GM23338 (cell line): Measurements from ENCODE around the gene MPC2. TPM values are rescaled to one million over a fixed set of nuclear protein-coding genes. Genes with fewer than 3 reads are reported as not detected.

Experiments
- ATAC-seq: fragments of 200-7000 bp; cut with Tn5 transposase; 3 replicates; pipeline ENCODE4 v1.9.1; 2020
- DNase-seq: peaks from one replicate; pipeline ENCODE4 v3.0.0-alpha.2; 2015; ENCODE audit warnings: low spot score
- H2AFZ ChIP-seq: fragments of 200-600 bp; sonication (generic); 2 replicates; pipeline ENCODE4 v1.8.0; 2016; ENCODE audit warnings: antibody characterized with exemption, mild to moderate bottlenecking, moderate library complexity
- H3F3A ChIP-seq: fragments of 200-600 bp; sonication (generic); replicated peaks from 2 replicates; pipeline ENCODE4 v1.8.0; 2017; ENCODE audit warnings: antibody characterized with exemption, mixed run types, low read depth
- H3K27ac ChIP-seq: fragments of 200-600 bp; sonication (generic); 2 replicates; pipeline ENCODE4 v1.6.1; 2016; ENCODE audit warnings: low read depth
- H3K27me3 ChIP-seq: fragments of 200-600 bp; sonication (generic); 2 replicates; pipeline ENCODE4 v1.8.0; 2016; ENCODE audit warnings: mild to moderate bottlenecking, mixed run types, moderate library complexity; ENCODE audit not compliant: insufficient read depth
- H3K36me3 ChIP-seq: fragments of 200-600 bp; sonication (generic); 2 replicates; pipeline ENCODE4 v1.8.0; 2016; ENCODE audit warnings: mild to moderate bottlenecking; ENCODE audit not compliant: insufficient read depth
- H3K4me1 ChIP-seq: fragments of 200-600 bp; sonication (generic); 2 replicates; pipeline ENCODE4 v1.8.0; 2016; ENCODE audit warnings: mild to moderate bottlenecking, moderate library complexity; ENCODE audit not compliant: insufficient read depth
- H3K4me2 ChIP-seq: fragments of 200-600 bp; sonication (generic); 2 replicates; pipeline ENCODE4 v1.7.1; 2017; ENCODE audit warnings: mixed run types
- H3K4me3 ChIP-seq: fragments of 200-600 bp; sonication (generic); 2 replicates; pipeline ENCODE4 v1.6.1; 2016; ENCODE audit warnings: mixed run types
- H3K79me2 ChIP-seq: fragments of 200-600 bp; sonication (generic); replicated peaks from 2 replicates; pipeline ENCODE4 v1.8.0; 2017; ENCODE audit warnings: mild to moderate bottlenecking; ENCODE audit not compliant: insufficient read depth
- H3K9me2 ChIP-seq: fragments of 200-600 bp; sonication (generic); 2 replicates; pipeline ENCODE4 v1.8.0; 2017; ENCODE audit not compliant: insufficient read depth
- H4K20me1 ChIP-seq: fragments of 200-600 bp; sonication (generic); replicated peaks from 2 replicates; pipeline ENCODE4 v1.8.0; 2017; ENCODE audit warnings: mild to moderate bottlenecking; ENCODE audit not compliant: insufficient read depth
- H3K27ac Mint-ChIP-seq: 2 replicates; pipeline ENCODE4 v1.8.0; 2020; ENCODE audit warnings: inconsistent platforms, mild to moderate bottlenecking, moderate library complexity, mixed read lengths
- H3K27me3 Mint-ChIP-seq: 3 replicates; pipeline ENCODE4 v1.8.0; 2022; ENCODE audit warnings: low read depth, mild to moderate bottlenecking, moderate library complexity, mixed read lengths, inconsistent platforms; ENCODE audit not compliant: insufficient read depth, poor library complexity
- H3K36me3 Mint-ChIP-seq: 3 replicates; pipeline ENCODE4 v1.8.0; 2021; ENCODE audit warnings: low read depth, mild to moderate bottlenecking, inconsistent platforms, moderate library complexity, mixed read lengths
- H3K4me1 Mint-ChIP-seq: 3 replicates; pipeline ENCODE4 v1.8.0; 2020; ENCODE audit warnings: mild to moderate bottlenecking, inconsistent platforms, mixed read lengths
- H3K4me3 Mint-ChIP-seq: 3 replicates; pipeline ENCODE4 v1.8.0; 2021; ENCODE audit warnings: moderate library complexity, mild to moderate bottlenecking, inconsistent platforms, mixed read lengths
- H3K9me3 Mint-ChIP-seq: 3 replicates; pipeline ENCODE4 v1.8.0; 2020; ENCODE audit warnings: moderate library complexity, mild to moderate bottlenecking, inconsistent platforms, mixed read lengths
- EZH2 ChIP-seq: fragments of 200-600 bp; sonication (generic); IDR thresholded peaks from one replicate; pipeline ENCODE4 v1.8.0; 2017; ENCODE audit warnings: antibody characterized with exemption, mild to moderate bottlenecking, low read depth; ENCODE audit not compliant: unreplicated experiment
- EZH2phosphoT487 ChIP-seq: fragments of 200-600 bp; sonication (generic); IDR thresholded peaks from one replicate; pipeline ENCODE4 v1.8.1; 2018; ENCODE audit warnings: antibody characterized with exemption; ENCODE audit not compliant: unreplicated experiment
- JUNB ChIP-seq: IDR thresholded peaks from one replicate; pipeline ENCODE4 v1.6.1; 2016; ENCODE audit warnings: antibody characterized with exemption; ENCODE audit not compliant: unreplicated experiment
- NANOG ChIP-seq: IDR thresholded peaks from 2 replicates; pipeline ENCODE4 v1.6.1; 2016; ENCODE audit warnings: antibody characterized with exemption, borderline replicate concordance
- POLR2AphosphoS5 ChIP-seq: IDR thresholded peaks from 2 replicates; pipeline ENCODE4 v1.6.1; 2016; ENCODE audit warnings: antibody characterized with exemption, low read depth
- STAT1 ChIP-seq: IDR thresholded peaks from one replicate; pipeline ENCODE4 v1.6.1; 2016; ENCODE audit warnings: antibody characterized with exemption; ENCODE audit not compliant: unreplicated experiment
- ZNF114 ChIP-seq: fragments of 250-450 bp; sonication (Bioruptor Pico); IDR thresholded peaks from 2 replicates; pipeline ENCODE4 v1.5.0; 2020; ENCODE audit warnings: mild to moderate bottlenecking, moderate library complexity
- ZNF331 ChIP-seq: fragments of 250-450 bp; sonication (Bioruptor Pico); IDR thresholded peaks from 2 replicates; pipeline ENCODE4 v1.5.0; 2020; ENCODE audit warnings: low read depth, mild to moderate bottlenecking, moderate library complexity
- polyA plus RNA-seq: library from polyadenylated mRNA; unstranded; fragments of >200 nt; fragmentation: Nextera tagmentation; extraction: Ambion mirVana; gene quantifications from 2 replicates; pipeline ENCODE4 v1.2.1, GENCODE V29; 2016
- total RNA-seq: library from RNA; depleted of rRNA; stranded (reverse); fragments of >200 nt; shearing (Covaris generic); gene quantifications from 2 replicates; pipeline ENCODE4 v1.2.3, GENCODE V29; 2014
- TF ChIP-seq, protein P1 (sequence below), 2 experiments: fragments of 200-600 bp in 1 of 2; sonication (generic) in 1 of 2; conservative IDR thresholded peaks; 2 replicates each; pipeline versions ENCODE4 v1.5.1 to v1.6.1; 2016 to 2017; ENCODE audit warnings: antibody characterized with exemption in 2 of 2, low read depth in 2 of 2, mild to moderate bottlenecking in 2 of 2, moderate library complexity in 1 of 2
- TF ChIP-seq, protein P2 (sequence below): fragments of 250-450 bp; sonication (Bioruptor Pico); IDR thresholded peaks from 2 replicates; pipeline ENCODE4 v1.5.0; 2020; ENCODE audit warnings: mild to moderate bottlenecking, moderate library complexity
- TF ChIP-seq, protein P3 (sequence below): IDR thresholded peaks from 2 replicates; pipeline ENCODE4 v1.6.1; 2016; ENCODE audit warnings: antibody characterized with exemption

Gene MPC2
- total and polyA plus RNA-seq, 2 experiments from 2014 or later = 21.6 to 76.9 TPM

DNA sequence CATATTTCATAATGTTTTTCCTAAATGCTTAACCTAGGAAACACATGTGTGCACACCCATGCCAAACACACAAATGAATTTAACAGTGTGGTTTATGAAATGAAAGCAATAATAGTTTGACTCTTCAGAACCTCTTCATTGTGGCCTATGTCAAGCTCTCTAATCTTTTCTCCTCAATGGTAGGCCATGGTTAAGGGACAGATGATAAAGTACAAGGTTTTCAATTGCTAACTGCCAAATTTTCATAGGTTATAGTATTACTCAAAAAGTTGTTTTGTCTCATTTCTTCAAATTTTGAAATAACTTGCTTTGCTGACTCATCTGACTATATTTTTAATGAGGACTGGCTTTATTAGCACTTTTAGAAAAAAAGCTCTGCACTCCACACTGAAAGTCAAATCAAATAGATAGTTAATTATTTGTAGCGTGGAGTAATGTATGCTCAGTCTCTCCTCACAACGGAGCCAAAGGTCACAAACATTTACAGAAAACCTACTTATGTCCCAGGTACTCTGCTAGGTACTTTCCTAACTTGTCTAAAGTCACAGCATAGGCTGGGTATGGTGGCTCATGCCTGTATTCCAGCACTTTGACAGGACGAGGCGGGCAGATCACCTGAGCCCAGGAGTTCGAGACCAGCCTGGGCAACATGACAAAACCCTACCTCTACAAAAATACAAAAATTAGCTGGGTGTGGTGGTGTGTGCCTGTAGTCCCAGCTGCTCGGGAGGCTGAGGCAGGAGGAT, 19.9 kb downstream of the MPC2 start (continued):
- TF ChIP-seq, protein P1, sequence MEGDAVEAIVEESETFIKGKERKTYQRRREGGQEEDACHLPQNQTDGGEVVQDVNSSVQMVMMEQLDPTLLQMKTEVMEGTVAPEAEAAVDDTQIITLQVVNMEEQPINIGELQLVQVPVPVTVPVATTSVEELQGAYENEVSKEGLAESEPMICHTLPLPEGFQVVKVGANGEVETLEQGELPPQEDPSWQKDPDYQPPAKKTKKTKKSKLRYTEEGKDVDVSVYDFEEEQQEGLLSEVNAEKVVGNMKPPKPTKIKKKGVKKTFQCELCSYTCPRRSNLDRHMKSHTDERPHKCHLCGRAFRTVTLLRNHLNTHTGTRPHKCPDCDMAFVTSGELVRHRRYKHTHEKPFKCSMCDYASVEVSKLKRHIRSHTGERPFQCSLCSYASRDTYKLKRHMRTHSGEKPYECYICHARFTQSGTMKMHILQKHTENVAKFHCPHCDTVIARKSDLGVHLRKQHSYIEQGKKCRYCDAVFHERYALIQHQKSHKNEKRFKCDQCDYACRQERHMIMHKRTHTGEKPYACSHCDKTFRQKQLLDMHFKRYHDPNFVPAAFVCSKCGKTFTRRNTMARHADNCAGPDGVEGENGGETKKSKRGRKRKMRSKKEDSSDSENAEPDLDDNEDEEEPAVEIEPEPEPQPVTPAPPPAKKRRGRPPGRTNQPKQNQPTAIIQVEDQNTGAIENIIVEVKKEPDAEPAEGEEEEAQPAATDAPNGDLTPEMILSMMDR (conservative IDR thresholded peaks at IDR 0.05; ENCODE audit: low read depth in 2 of 2) = no peak
- TF ChIP-seq POLR2AphosphoS5 (no peak), NANOG (no peak)

DNA sequence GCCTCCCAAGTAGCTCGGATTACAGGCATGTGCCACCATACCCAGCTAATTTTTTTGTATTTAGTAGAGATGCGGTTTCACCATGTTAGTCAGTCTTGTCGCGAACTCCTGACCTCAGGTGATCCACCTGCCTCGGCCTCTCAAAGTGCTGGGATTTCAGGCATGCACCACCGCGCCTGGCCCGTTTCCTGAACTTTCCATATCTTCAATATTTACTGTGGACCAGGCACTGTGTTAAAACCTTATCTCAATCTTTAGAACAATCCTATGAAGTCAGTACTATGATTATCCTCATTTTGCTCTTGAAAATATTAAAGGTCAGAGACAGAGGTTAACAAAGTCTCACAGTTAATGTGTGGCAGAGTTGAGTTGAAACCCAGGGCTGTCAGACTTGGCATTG, 21.3 kb downstream of the MPC2 start:
- Histone ChIP-seq H3K27ac (no peak overlapping the region), H2AFZ (no peak overlapping the region), H3K79me2 (no peaks in the 10 kb centered on the region), H3K4me2 (no peak overlapping the region), H3K4me1 (peaks cover 27% of the 10 kb centered on the region), H3K36me3 (no peaks in the 10 kb centered on the region), H4K20me1 (no peaks in the 10 kb centered on the region), H3K9me2 (no peaks in the 10 kb centered on the region), H3K4me3 (no peak overlapping the region), H3F3A (no peaks in the 10 kb centered on the region), H3K27me3 (no peaks in the 10 kb centered on the region)
- H3K4me3 Mint-ChIP-seq = no peak overlapping the region
- peaks cover 4% of the 10 kb centered on the region for H3K9me3 Mint-ChIP-seq
- DNase-seq (no peak), ATAC-seq (no peak)
- peaks cover 19% of the 10 kb centered on the region for H3K4me1 Mint-ChIP-seq
- no peak overlapping the region for H3K27ac Mint-ChIP-seq
- no peaks in the 10 kb centered on the region for H3K27me3 Mint-ChIP-seq
- H3K36me3 Mint-ChIP-seq = peaks cover 2% of the 10 kb centered on the region; the same call in 1 of the 3 replicates
- no peak for TF ChIP-seq JUNB
- TF ChIP-seq STAT1 = no peak
- no peak for TF ChIP-seq POLR2AphosphoS5
- TF ChIP-seq, protein P2, sequence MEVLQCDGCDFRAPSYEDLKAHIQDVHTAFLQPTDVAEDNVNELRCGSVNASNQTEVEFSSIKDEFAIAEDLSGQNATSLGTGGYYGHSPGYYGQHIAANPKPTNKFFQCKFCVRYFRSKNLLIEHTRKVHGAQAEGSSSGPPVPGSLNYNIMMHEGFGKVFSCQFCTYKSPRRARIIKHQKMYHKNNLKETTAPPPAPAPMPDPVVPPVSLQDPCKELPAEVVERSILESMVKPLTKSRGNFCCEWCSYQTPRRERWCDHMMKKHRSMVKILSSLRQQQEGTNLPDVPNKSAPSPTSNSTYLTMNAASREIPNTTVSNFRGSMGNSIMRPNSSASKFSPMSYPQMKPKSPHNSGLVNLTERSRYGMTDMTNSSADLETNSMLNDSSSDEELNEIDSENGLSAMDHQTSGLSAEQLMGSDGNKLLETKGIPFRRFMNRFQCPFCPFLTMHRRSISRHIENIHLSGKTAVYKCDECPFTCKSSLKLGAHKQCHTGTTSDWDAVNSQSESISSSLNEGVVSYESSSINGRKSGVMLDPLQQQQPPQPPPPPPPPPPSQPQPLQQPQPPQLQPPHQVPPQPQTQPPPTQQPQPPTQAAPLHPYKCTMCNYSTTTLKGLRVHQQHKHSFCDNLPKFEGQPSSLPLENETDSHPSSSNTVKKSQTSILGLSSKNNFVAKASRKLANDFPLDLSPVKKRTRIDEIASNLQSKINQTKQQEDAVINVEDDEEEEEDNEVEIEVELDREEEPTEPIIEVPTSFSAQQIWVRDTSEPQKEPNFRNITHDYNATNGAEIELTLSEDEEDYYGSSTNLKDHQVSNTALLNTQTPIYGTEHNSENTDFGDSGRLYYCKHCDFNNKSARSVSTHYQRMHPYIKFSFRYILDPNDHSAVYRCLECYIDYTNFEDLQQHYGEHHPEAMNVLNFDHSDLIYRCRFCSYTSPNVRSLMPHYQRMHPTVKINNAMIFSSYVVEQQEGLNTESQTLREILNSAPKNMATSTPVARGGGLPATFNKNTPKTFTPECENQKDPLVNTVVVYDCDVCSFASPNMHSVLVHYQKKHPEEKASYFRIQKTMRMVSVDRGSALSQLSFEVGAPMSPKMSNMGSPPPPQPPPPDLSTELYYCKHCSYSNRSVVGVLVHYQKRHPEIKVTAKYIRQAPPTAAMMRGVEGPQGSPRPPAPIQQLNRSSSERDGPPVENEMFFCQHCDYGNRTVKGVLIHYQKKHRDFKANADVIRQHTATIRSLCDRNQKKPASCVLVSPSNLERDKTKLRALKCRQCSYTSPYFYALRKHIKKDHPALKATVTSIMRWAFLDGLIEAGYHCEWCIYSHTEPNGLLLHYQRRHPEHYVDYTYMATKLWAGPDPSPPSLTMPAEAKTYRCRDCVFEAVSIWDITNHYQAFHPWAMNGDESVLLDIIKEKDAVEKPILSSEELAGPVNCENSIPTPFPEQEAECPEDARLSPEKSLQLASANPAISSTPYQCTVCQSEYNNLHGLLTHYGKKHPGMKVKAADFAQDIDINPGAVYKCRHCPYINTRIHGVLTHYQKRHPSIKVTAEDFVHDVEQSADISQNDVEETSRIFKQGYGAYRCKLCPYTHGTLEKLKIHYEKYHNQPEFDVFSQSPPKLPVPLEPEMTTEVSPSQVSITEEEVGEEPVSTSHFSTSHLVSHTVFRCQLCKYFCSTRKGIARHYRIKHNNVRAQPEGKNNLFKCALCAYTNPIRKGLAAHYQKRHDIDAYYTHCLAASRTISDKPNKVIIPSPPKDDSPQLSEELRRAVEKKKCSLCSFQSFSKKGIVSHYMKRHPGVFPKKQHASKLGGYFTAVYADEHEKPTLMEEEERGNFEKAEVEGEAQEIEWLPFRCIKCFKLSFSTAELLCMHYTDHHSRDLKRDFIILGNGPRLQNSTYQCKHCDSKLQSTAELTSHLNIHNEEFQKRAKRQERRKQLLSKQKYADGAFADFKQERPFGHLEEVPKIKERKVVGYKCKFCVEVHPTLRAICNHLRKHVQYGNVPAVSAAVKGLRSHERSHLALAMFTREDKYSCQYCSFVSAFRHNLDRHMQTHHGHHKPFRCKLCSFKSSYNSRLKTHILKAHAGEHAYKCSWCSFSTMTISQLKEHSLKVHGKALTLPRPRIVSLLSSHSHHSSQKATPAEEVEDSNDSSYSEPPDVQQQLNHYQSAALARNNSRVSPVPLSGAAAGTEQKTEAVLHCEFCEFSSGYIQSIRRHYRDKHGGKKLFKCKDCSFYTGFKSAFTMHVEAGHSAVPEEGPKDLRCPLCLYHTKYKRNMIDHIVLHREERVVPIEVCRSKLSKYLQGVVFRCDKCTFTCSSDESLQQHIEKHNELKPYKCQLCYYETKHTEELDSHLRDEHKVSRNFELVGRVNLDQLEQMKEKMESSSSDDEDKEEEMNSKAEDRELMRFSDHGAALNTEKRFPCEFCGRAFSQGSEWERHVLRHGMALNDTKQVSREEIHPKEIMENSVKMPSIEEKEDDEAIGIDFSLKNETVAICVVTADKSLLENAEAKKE = no peak
- TF ChIP-seq, protein P1 (conservative IDR thresholded peaks at IDR 0.05; ENCODE audit: low read depth in 2 of 2) = no peak
- no peak for TF ChIP-seq NANOG
- no peak for TF ChIP-seq ZNF331 (CRISPR knock-in tag)
- no peak for TF ChIP-seq EZH2phosphoT487
- TF ChIP-seq, protein P3, sequence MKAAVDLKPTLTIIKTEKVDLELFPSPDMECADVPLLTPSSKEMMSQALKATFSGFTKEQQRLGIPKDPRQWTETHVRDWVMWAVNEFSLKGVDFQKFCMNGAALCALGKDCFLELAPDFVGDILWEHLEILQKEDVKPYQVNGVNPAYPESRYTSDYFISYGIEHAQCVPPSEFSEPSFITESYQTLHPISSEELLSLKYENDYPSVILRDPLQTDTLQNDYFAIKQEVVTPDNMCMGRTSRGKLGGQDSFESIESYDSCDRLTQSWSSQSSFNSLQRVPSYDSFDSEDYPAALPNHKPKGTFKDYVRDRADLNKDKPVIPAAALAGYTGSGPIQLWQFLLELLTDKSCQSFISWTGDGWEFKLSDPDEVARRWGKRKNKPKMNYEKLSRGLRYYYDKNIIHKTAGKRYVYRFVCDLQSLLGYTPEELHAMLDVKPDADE = no peak
- TF ChIP-seq EZH2 = no peak
- TF ChIP-seq ZNF114 (CRISPR knock-in tag) = no peak
